WTC11 (cell line): ENCODE results near the gene COA1. TPM values are rescaled to one million over a fixed set of nuclear protein-coding genes. Genes with fewer than 3 reads are reported as not detected.

Experiments used
- E2F1 ChIP-seq: sonication (generic); formaldehyde crosslinking; IDR thresholded peaks from 2 replicates; pipeline ENCODE4 v1.8.0; 2022; ENCODE audit warnings: mild to moderate bottlenecking, missing genetic modification reagents
- EMX1 ChIP-seq: fragments of 250-450 bp; sonication (Bioruptor Pico); IDR thresholded peaks from 2 replicates; pipeline ENCODE4 v1.8.0; 2021; ENCODE audit warnings: mild to moderate bottlenecking
- ETV6 ChIP-seq: sonication (generic); formaldehyde crosslinking; IDR thresholded peaks from 2 replicates; pipeline ENCODE4 v1.8.1; 2022; ENCODE audit warnings: mild to moderate bottlenecking, missing genetic modification reagents
- FOXP4 ChIP-seq: sonication (generic); formaldehyde crosslinking; IDR thresholded peaks from 2 replicates; pipeline ENCODE4 v1.8.0; 2022; ENCODE audit warnings: mild to moderate bottlenecking, missing genetic modification reagents
- GABPB1 ChIP-seq: sonication (generic); formaldehyde crosslinking; IDR thresholded peaks from 2 replicates; pipeline ENCODE4 v1.8.1; 2023; ENCODE audit warnings: mild to moderate bottlenecking, missing genetic modification reagents
- IRF1 ChIP-seq: sonication (generic); formaldehyde crosslinking; IDR thresholded peaks from 2 replicates; pipeline ENCODE4 v1.8.0; 2023; ENCODE audit warnings: missing genetic modification reagents
- MAX ChIP-seq: sonication (generic); formaldehyde crosslinking; IDR thresholded peaks from 2 replicates; pipeline ENCODE4 v1.8.0; 2022; ENCODE audit warnings: mild to moderate bottlenecking, missing genetic modification reagents
- NFYB ChIP-seq: sonication (generic); formaldehyde crosslinking; conservative IDR thresholded peaks from 2 replicates; pipeline ENCODE4 v1.8.0; 2022; ENCODE audit warnings: low read depth, missing genetic modification reagents
- PRDM15 ChIP-seq: sonication (generic); formaldehyde crosslinking; IDR thresholded peaks from 2 replicates; pipeline ENCODE4 v1.8.0; 2022; ENCODE audit warnings: missing genetic modification reagents
- SP1 ChIP-seq: sonication (generic); formaldehyde crosslinking; conservative IDR thresholded peaks from 2 replicates; pipeline ENCODE4 v1.8.1; 2022; ENCODE audit warnings: missing genetic modification reagents
- TEAD1 ChIP-seq: sonication (generic); formaldehyde crosslinking; IDR thresholded peaks from 2 replicates; pipeline ENCODE4 v1.8.0; 2022; ENCODE audit warnings: mild to moderate bottlenecking, missing genetic modification reagents
- ZBTB43 ChIP-seq: sonication (generic); formaldehyde crosslinking; IDR thresholded peaks from 2 replicates; pipeline ENCODE4 v1.8.1; 2023; ENCODE audit warnings: mild to moderate bottlenecking, missing genetic modification reagents
- ZNF121 ChIP-seq: sonication (generic); formaldehyde crosslinking; IDR thresholded peaks from 2 replicates; pipeline ENCODE4 v1.8.0; 2023; ENCODE audit warnings: missing genetic modification reagents
- ZNF219 ChIP-seq: sonication (generic); formaldehyde crosslinking; IDR thresholded peaks from 2 replicates; pipeline ENCODE4 v1.8.0; 2023; ENCODE audit warnings: missing genetic modification reagents, mild to moderate bottlenecking, borderline replicate concordance
- ZNF281 ChIP-seq: sonication (generic); formaldehyde crosslinking; IDR thresholded peaks from 2 replicates; pipeline ENCODE4 v1.8.0; 2023; ENCODE audit warnings: mild to moderate bottlenecking, missing genetic modification reagents
- total RNA-seq: library from RNA; stranded (reverse); gene quantifications from 3 replicates; pipeline ENCODE4 v1.2.3, GENCODE V29; 2021

COA1 gene
- total RNA-seq, 1 experiment from 2014 or later, result 132 TPM

GRCh38 chr7:43758029-43758821 is 28.9 kb upstream of the COA1 start, which contains the start of gene BLVRA (continued):
- peak; percentile 32; the same call in 1 of the 2 replicates for TF ChIP-seq MAX (CRISPR knock-in tag)
- peak; percentile 4; the same call in 1 of the 2 replicates for TF ChIP-seq PRDM15 (CRISPR knock-in tag)
- TF ChIP-seq ZNF281, result peak; percentile 33; the same call in 1 of the 2 replicates
- TF ChIP-seq ZNF219 (CRISPR knock-in tag), result 0 out of 2 replicates have a peak, but pooled peaks have one; percentile 40
- 0 out of 2 replicates have a peak, but pooled peaks have one; percentile 43 for TF ChIP-seq IRF1
- peak; percentile 76 for TF ChIP-seq SP1 (CRISPR knock-in tag)
- TF ChIP-seq GABPB1 (CRISPR knock-in tag), result 0 out of 2 replicates have a peak, but pooled peaks have one; percentile 23
- TF ChIP-seq TEAD1 (CRISPR knock-in tag), result no peak
- TF ChIP-seq EMX1 (CRISPR knock-in tag), result no peak
- TF ChIP-seq E2F1, result 0 out of 2 replicates have a peak, but pooled peaks have one; percentile 41
- TF ChIP-seq FOXP4, result peak; percentile 32; the same call in 1 of the 2 replicates
- TF ChIP-seq ZNF121 (CRISPR knock-in tag), result peak; percentile 99
- TF ChIP-seq ETV6 (CRISPR knock-in tag), result 0 out of 2 replicates have a peak, but pooled peaks have one; percentile 57
- TF ChIP-seq NFYB (CRISPR knock-in tag), result peak; percentile 38; the same call in 1 of the 2 replicates
- TF ChIP-seq ZBTB43 (CRISPR knock-in tag), result peak; percentile 65; the same call in 1 of the 2 replicates
